Measurements from ENCODE around the gene GRID2.

GRCh38 chr4:93000910-93001309 is 697.1 kb downstream of the GRID2 start:
- TF ChIP-seq, protein P1, sequence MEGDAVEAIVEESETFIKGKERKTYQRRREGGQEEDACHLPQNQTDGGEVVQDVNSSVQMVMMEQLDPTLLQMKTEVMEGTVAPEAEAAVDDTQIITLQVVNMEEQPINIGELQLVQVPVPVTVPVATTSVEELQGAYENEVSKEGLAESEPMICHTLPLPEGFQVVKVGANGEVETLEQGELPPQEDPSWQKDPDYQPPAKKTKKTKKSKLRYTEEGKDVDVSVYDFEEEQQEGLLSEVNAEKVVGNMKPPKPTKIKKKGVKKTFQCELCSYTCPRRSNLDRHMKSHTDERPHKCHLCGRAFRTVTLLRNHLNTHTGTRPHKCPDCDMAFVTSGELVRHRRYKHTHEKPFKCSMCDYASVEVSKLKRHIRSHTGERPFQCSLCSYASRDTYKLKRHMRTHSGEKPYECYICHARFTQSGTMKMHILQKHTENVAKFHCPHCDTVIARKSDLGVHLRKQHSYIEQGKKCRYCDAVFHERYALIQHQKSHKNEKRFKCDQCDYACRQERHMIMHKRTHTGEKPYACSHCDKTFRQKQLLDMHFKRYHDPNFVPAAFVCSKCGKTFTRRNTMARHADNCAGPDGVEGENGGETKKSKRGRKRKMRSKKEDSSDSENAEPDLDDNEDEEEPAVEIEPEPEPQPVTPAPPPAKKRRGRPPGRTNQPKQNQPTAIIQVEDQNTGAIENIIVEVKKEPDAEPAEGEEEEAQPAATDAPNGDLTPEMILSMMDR (IDR thresholded peaks at IDR 0.05), result no peak
- TF ChIP-seq POLR2A (IDR thresholded peaks at IDR 0.05), result no peak
